ENCODE measurements around the gene LMX1A.

Gene LMX1A

GRCh38 chr1:165172666-165173065 lies 183.8 kb downstream of the LMX1A start:
- Mint-ChIP-seq H3K27ac (no peak overlapping the region), H3K4me3 (no peak overlapping the region), H3K9me3 (no peaks in the 10 kb centered on the region), H3K36me3 (ENCODE audit: low read depth) (no peaks in the 10 kb centered on the region), H3K4me1 (ENCODE audit: low read depth) (no peaks in the 10 kb centered on the region), H3K27me3 (ENCODE audit: low read depth) (no peaks in the 10 kb centered on the region)

- Mint-ChIP-seq H3K9me3 (no peaks in the 10 kb centered on the region), H3K36me3 (ENCODE audit: low read depth) (no peaks in the 10 kb centered on the region), H3K27me3 (ENCODE audit: low read depth) (no peaks in the 10 kb centered on the region), H3K4me3 (no peak overlapping the region), H3K4me1 (ENCODE audit: low read depth) (no peaks in the 10 kb centered on the region), H3K27ac (no peak overlapping the region)
Measured at GRCh38 chr1:165169729-165170128, 186.8 kb downstream of the LMX1A start.

- H3K4me1 Mint-ChIP-seq (ENCODE audit: low read depth), result no peaks in the 10 kb centered on the region
- no peaks in the 10 kb centered on the region for H3K27me3 Mint-ChIP-seq (ENCODE audit: low read depth)
- no peaks in the 10 kb centered on the region for H3K36me3 Mint-ChIP-seq (ENCODE audit: low read depth)
- no peak overlapping the region for H3K27ac Mint-ChIP-seq
- H3K9me3 Mint-ChIP-seq, result no peaks in the 10 kb centered on the region
- no peak overlapping the region for H3K4me3 Mint-ChIP-seq
Measured at GRCh38 chr1:165169028-165169427, 187.5 kb downstream of the LMX1A start.

GRCh38 chr1:165168467-165168866 lies 188.0 kb downstream of the LMX1A start:
- no peaks in the 10 kb centered on the region for H3K27me3 Mint-ChIP-seq (ENCODE audit: low read depth)
- no peaks in the 10 kb centered on the region for H3K4me1 Mint-ChIP-seq (ENCODE audit: low read depth)

GRCh38 chr1:165162671-165163241 lies 193.8 kb downstream of the LMX1A start:
- Mint-ChIP-seq H3K4me1 (ENCODE audit: low read depth) (no peaks in the 10 kb centered on the region), H3K36me3 (ENCODE audit: low read depth) (no peaks in the 10 kb centered on the region), H3K9me3 (peaks cover 4% of the 10 kb centered on the region), H3K4me3 (no peak overlapping the region), H3K27me3 (ENCODE audit: low read depth) (no peaks in the 10 kb centered on the region), H3K27ac (no peak overlapping the region)

More at GRCh38 chr1:165168467-165168866, 188.0 kb downstream of the LMX1A start:
- Mint-ChIP-seq H3K36me3 (ENCODE audit: low read depth) (no peaks in the 10 kb centered on the region), H3K4me3 (no peak overlapping the region), H3K27ac (no peak overlapping the region), H3K9me3 (no peaks in the 10 kb centered on the region)

- Mint-ChIP-seq H3K27ac (no peak overlapping the region), H3K4me1 (ENCODE audit: low read depth) (no peaks in the 10 kb centered on the region), H3K27me3 (ENCODE audit: low read depth) (no peaks in the 10 kb centered on the region), H3K9me3 (peaks cover 4% of the 10 kb centered on the region), H3K4me3 (no peak overlapping the region), H3K36me3 (ENCODE audit: low read depth) (no peaks in the 10 kb centered on the region)
Measured at GRCh38 chr1:165161130-165161529, 195.4 kb downstream of the LMX1A start.

- Mint-ChIP-seq H3K4me3 (no peak overlapping the region), H3K36me3 (ENCODE audit: low read depth) (no peaks in the 10 kb centered on the region), H3K9me3 (no peaks in the 10 kb centered on the region), H3K4me1 (ENCODE audit: low read depth) (no peaks in the 10 kb centered on the region), H3K27ac (no peak overlapping the region), H3K27me3 (ENCODE audit: low read depth) (no peaks in the 10 kb centered on the region)
Measured at GRCh38 chr1:165153182-165153581, 203.3 kb downstream of the LMX1A start.

- Mint-ChIP-seq H3K4me3 (no peak overlapping the region), H3K9me3 (no peaks in the 10 kb centered on the region), H3K4me1 (ENCODE audit: low read depth) (no peaks in the 10 kb centered on the region), H3K36me3 (ENCODE audit: low read depth) (no peaks in the 10 kb centered on the region), H3K27ac (no peak overlapping the region), H3K27me3 (ENCODE audit: low read depth) (no peaks in the 10 kb centered on the region)
Measured at GRCh38 chr1:165152727-165153126, 203.8 kb downstream of the LMX1A start.

GRCh38 chr1:165152109-165152508 lies 204.4 kb downstream of the LMX1A start:
- Mint-ChIP-seq H3K9me3 (no peaks in the 10 kb centered on the region), H3K27ac (no peak overlapping the region), H3K27me3 (ENCODE audit: low read depth) (no peaks in the 10 kb centered on the region), H3K4me1 (ENCODE audit: low read depth) (no peaks in the 10 kb centered on the region), H3K36me3 (ENCODE audit: low read depth) (no peaks in the 10 kb centered on the region), H3K4me3 (no peak overlapping the region)
